Vagina (tissue), 2 donors: ENCODE data around the gene KIF3B. TPM values are rescaled to one million over a fixed set of nuclear protein-coding genes. Genes with fewer than 3 reads are reported as not detected.
"Not testable (repeated sequence)": the region's sequence is repeated elsewhere in the genome, so short reads cannot be mapped to it uniquely, and the experiment has no call there.

Experiments used
- DNase-seq, 2 donors: peaks; one replicate each; pipeline ENCODE4 v3.0.0-alpha.2; 2017; ENCODE audit errors: extremely low spot score in 2 of 2
- H3K27ac ChIP-seq: fragments of 200-600 bp; sonication (generic); one replicate; pipeline ENCODE4 v1.5.1; 2019
- H3K27me3 ChIP-seq: fragments of 200-600 bp; sonication (generic); one replicate; pipeline ENCODE4 v1.5.1; 2019
- H3K36me3 ChIP-seq, 2 donors: fragments of 200-600 bp; sonication (generic); one replicate each; pipeline ENCODE4 v1.5.1; 2017 to 2019
- H3K4me1 ChIP-seq: fragments of 200-600 bp; sonication (generic); one replicate; pipeline ENCODE4 v1.5.1; 2019
- H3K4me3 ChIP-seq, 2 donors: fragments of 200-600 bp; sonication (generic); 1 replicate in 1 of 2; 2 replicates in 1 of 2; pipeline ENCODE4 v1.5.1; 2016 to 2019
- H3K9me3 ChIP-seq: fragments of 200-600 bp; sonication (generic); one replicate; pipeline ENCODE4 v1.5.1; 2019
- POLR2A ChIP-seq, 2 donors: fragments of 450-650 bp; IDR thresholded peaks; one replicate each; pipeline ENCODE4 v1.6.1; 2017; ENCODE audit warnings: antibody characterized with exemption in 2 of 2, mild to moderate bottlenecking in 2 of 2, moderate library complexity in 2 of 2
- POLR2AphosphoS5 ChIP-seq, 2 donors: sonication (generic); formaldehyde crosslinking; IDR thresholded peaks; one replicate each; pipeline ENCODE4 v1.9.0; 2017; ENCODE audit warnings: antibody characterized with exemption in 2 of 2, mild to moderate bottlenecking in 2 of 2, low read depth in 1 of 2; ENCODE audit not compliant: insufficient read depth in 1 of 2
- intact Hi-C: fragments of 100-400 bp; cut with DNase I; formaldehyde crosslinking; loops from one replicate; pipeline ENCODE4 v1.15.1; 2023
- total RNA-seq: library from RNA; depleted of rRNA; stranded (reverse); fragments of >200 nt; gene quantifications from one replicate; pipeline ENCODE4 v1.2.3, GENCODE V29; 2016
- TF ChIP-seq, protein P1 (sequence below), 3 experiments: fragments of 450-650 bp in 2 of 3; fragments of 200-600 bp in 1 of 3; sonication (generic) in 1 of 3; IDR thresholded peaks; one replicate each; pipeline ENCODE4 v1.5.1; 2017 to 2019; ENCODE audit warnings: antibody characterized with exemption in 3 of 3, mild to moderate bottlenecking in 2 of 3, moderate library complexity in 2 of 3

KIF3B gene
- total RNA-seq, 1 donor from 2014 or later = 16.2 TPM

DNA sequence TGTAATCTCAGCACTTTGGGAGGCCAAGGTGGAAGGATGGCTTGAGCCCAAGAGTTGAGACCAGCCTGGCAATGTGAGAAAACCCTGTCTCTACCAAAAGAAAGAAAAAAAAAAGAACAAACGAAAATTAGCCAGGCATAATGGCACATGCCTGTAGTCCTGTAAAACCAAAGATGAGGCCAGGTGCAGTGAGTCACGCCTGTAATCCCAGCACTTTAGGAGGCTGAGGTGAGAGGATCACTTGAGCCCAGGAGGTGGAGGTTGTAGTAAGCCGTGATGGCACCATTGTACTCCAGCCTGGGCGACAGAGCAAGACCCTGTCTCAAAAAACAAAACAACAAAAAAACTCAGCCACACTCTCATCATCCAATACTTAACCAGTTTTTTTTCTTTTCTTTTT is 32.5 kb upstream of the KIF3B start:
- TF ChIP-seq POLR2A (IDR thresholded peaks at IDR 0.05) (no peak), POLR2AphosphoS5 (IDR thresholded peaks at IDR 0.05; ENCODE audit: insufficient read depth in 1 of 2, low read depth in 1 of 2) (no peak)
- TF ChIP-seq, protein P1, sequence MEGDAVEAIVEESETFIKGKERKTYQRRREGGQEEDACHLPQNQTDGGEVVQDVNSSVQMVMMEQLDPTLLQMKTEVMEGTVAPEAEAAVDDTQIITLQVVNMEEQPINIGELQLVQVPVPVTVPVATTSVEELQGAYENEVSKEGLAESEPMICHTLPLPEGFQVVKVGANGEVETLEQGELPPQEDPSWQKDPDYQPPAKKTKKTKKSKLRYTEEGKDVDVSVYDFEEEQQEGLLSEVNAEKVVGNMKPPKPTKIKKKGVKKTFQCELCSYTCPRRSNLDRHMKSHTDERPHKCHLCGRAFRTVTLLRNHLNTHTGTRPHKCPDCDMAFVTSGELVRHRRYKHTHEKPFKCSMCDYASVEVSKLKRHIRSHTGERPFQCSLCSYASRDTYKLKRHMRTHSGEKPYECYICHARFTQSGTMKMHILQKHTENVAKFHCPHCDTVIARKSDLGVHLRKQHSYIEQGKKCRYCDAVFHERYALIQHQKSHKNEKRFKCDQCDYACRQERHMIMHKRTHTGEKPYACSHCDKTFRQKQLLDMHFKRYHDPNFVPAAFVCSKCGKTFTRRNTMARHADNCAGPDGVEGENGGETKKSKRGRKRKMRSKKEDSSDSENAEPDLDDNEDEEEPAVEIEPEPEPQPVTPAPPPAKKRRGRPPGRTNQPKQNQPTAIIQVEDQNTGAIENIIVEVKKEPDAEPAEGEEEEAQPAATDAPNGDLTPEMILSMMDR (IDR thresholded peaks at IDR 0.05) = no peak
- no peaks in the 10 kb centered on the region for H3K9me3 ChIP-seq
- no peak overlapping the region for H3K27ac ChIP-seq
- no peak overlapping the region for H3K4me3 ChIP-seq
- no peak for DNase-seq
- H3K4me1 ChIP-seq = no peaks in the 10 kb centered on the region
- H3K27me3 ChIP-seq = no peaks in the 10 kb centered on the region
- H3K36me3 ChIP-seq = no peaks in the 10 kb centered on the region
- intact Hi-C loops = no loop called here

DNA sequence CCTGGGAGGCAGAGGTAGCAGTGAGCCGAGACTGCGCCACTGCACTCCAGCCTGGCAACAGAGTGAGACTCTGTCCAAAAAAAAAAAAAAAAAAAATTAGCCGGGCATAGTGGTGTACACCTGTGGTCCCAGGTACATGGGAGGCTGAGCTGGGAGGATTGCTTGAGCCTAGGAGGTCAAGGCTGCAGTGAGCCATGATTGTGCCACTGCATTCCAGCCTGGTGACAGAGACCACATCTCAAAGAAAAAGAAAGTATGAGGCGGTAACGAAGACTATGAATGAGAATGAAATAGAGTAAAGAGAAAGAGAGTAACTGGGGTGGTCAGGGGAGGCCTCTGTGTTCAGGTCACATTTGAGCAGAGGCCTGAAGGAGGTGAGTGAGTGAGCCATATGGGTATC is 31.2 kb upstream of the KIF3B start:
- H3K4me1 ChIP-seq, H3K4me3 ChIP-seq, H3K27me3 ChIP-seq, DNase-seq, intact Hi-C loops, H3K27ac ChIP-seq, H3K36me3 ChIP-seq, H3K9me3 ChIP-seq: not testable (repeated sequence)

DNA sequence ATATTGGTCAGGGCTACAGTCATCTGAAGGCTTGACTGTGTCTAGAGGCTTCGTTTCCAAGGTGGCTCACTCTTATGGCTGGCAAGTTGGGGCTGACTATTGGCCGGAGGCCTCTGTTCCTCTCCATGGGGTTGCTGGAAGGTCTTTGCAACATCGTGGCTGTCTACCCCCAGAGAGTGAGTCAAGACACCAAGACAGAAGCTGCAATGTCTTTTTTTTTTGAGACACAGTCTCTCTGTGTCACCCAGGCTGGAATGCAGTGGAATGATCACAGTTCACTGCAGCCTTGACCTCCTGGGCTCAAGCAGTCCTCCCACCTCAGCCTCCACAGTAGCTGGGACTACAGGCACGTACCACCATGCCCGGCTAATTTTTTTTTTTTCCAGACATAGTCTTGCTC is 29.4 kb upstream of the KIF3B start:
- no peaks in the 10 kb centered on the region for H3K4me1 ChIP-seq
- no peaks in the 10 kb centered on the region for H3K9me3 ChIP-seq
- no peaks in the 10 kb centered on the region for H3K36me3 ChIP-seq
- no peak for DNase-seq
- intact Hi-C loops = no loop called here
- H3K4me3 ChIP-seq = no peak overlapping the region
- H3K27ac ChIP-seq = no peak overlapping the region
- H3K27me3 ChIP-seq = no peaks in the 10 kb centered on the region
- TF ChIP-seq, protein P1 (IDR thresholded peaks at IDR 0.05) = no peak
- TF ChIP-seq POLR2A (IDR thresholded peaks at IDR 0.05) (no peak), POLR2AphosphoS5 (IDR thresholded peaks at IDR 0.05; ENCODE audit: insufficient read depth in 1 of 2, low read depth in 1 of 2) (no peak)

DNA sequence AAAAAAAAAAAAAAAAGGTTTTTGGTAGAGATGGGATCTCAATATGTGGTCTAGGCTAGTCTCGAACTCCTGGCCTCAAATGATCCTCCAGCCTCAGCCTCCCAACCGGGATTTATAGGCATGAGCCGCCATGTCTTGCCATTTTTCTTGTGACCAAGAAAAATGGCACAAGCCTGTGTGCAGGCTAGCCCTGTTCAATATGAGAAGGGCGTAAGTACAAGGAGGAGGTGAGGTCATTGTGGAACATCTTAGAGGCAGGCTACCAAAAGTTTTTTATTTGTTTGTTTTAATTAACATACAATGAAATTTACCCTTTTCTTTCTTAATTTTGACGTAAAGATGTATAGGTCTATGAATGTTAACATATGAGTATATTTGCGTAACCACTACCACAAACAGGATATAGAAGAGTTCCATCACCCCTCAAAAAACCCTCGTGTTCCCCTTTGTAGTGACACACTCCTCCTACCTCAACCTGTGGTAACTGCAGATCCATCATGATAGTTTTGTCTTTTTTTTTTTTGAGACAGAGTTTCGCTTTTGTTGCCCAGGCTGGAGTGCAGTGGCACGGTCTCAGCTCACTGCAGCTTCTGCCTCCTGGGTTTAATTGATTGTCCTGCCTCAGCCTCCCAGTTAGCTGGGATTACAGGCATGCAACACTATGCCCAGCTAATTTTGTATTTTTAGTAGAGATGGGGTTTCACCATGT is 28.3 kb upstream of the KIF3B start:
- Histone ChIP-seq H3K27me3 (no peaks in the 10 kb centered on the region), H3K27ac (no peak overlapping the region), H3K9me3 (no peaks in the 10 kb centered on the region), H3K4me3 (no peak overlapping the region), H3K36me3 (no peaks in the 10 kb centered on the region), H3K4me1 (no peaks in the 10 kb centered on the region)
- TF ChIP-seq POLR2AphosphoS5 (IDR thresholded peaks at IDR 0.05; ENCODE audit: insufficient read depth in 1 of 2, low read depth in 1 of 2) = no peak
- intact Hi-C loops = no loop called here
- no peak for DNase-seq

DNA sequence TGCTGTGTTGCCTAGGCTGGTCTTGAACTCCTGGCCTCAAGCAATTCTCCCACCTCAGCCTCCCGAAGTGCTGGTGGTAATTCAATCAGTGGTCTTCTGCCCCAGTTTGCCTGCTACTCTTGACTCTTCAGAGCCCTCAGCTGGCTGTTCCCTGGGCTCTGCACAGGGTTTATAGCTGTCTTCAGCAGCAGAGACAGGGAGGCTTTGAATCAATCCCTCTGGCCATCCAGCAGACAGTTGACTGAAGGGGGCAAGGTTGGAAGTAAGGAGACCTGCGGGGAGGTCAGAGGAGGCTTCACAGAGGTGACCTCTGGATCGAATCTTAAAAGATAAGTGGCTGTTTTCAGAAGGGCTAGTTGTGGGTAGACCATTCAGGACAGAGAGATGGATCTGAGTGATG is 26.0 kb upstream of the KIF3B start:
- DNase-seq = no peak
- no peaks in the 10 kb centered on the region for H3K9me3 ChIP-seq
- H3K4me1 ChIP-seq = no peaks in the 10 kb centered on the region
- no peak overlapping the region for H3K4me3 ChIP-seq
- H3K27ac ChIP-seq = no peak overlapping the region
- intact Hi-C loops = no loop called here
- TF ChIP-seq POLR2A (IDR thresholded peaks at IDR 0.05) (no peak), POLR2AphosphoS5 (IDR thresholded peaks at IDR 0.05; ENCODE audit: insufficient read depth in 1 of 2, low read depth in 1 of 2) (no peak)
- TF ChIP-seq, protein P1 (IDR thresholded peaks at IDR 0.05) = no peak
- H3K36me3 ChIP-seq = no peaks in the 10 kb centered on the region
- no peaks in the 10 kb centered on the region for H3K27me3 ChIP-seq

DNA sequence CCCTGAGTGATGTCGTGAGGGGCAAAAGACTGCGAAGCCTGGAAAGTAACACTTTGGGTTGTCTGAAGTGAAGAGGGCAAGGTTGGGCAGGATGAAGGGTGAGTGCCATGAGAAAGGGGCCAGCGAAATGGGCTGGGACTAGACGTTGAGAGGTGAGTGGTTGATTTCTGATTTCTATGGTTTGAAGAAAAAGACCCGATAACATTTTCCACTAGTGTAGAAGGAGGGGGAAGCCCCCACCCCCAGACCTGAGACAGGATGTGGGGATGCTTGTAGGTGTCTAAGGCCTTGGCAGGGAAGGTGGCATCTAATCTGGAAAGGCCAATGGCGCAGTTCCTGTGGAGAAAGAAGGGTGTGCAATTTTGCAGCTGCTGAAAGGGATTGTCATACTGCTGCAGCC is 25.3 kb upstream of the KIF3B start:
- Histone ChIP-seq H3K4me1 (no peaks in the 10 kb centered on the region), H3K9me3 (no peaks in the 10 kb centered on the region), H3K4me3 (no peak overlapping the region), H3K27ac (no peak overlapping the region), H3K36me3 (no peaks in the 10 kb centered on the region), H3K27me3 (no peaks in the 10 kb centered on the region)
- intact Hi-C loops = no loop called here
- no peak for DNase-seq
- TF ChIP-seq POLR2AphosphoS5 (IDR thresholded peaks at IDR 0.05; ENCODE audit: insufficient read depth in 1 of 2, low read depth in 1 of 2) (no peak), POLR2A (IDR thresholded peaks at IDR 0.05) (no peak)
- TF ChIP-seq, protein P1 (IDR thresholded peaks at IDR 0.05) = no peak

DNA sequence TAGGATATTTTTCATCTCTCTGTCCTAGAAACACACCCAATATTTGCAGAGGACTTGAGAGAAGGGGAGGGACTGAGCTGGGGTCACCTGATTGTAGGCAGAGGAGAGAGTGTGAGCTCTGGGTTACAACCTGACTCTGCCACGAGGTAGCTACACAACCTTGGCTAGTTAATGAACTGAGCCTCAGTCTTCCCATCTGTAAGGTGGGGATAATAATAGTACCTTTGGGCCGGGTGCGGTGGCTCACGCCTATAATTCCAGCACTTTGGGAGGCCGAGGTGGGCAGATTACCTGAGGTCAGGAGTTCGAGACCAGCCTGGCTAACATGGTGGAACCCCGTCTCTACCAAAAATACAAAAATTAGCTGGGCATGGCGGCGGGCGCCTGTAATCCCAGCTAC is 16.5 kb upstream of the KIF3B start:
- H3K27ac ChIP-seq, H3K36me3 ChIP-seq, H3K27me3 ChIP-seq, H3K4me1 ChIP-seq, intact Hi-C loops, H3K4me3 ChIP-seq, DNase-seq, H3K9me3 ChIP-seq: not testable (repeated sequence)
